ENCODE results near the gene MXD3.

DNA sequence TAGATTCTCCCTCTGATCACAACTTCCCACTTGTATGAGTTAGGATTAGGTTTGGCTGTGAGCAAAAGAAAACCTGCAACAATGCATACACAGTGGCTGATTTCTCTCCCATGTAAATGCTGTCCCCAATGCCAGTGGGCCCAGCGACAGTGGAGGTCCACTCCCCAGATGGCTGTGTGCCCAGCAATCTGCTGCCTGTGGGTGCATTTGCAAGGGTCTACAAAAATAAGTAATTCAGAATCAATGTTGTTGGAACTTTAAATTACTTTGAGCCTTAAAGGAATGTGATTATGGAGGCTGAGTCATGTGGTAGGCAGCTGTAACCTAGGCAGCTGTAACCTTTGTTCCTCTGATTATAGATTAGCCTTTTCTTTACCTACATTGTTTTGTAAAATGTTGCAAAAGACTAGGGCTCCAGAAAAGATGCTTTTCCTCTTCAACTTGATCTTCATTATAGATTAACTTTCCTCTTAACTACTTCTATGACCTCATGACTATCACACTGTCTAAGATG lies 14.2 kb upstream of the MXD3 start:
- no peak for TF ChIP-seq GATA2 (IDR thresholded peaks at IDR 0.05; ENCODE audit: low read depth, low read length)
- no peak for TF ChIP-seq GATA3 (IDR thresholded peaks at IDR 0.05; ENCODE audit: low read depth, low read length)

Measured in SH-SY5Y (cell line).